DMS114 treated with DMSO at 0.1 percent for 48 hours (cell line): ENCODE measurements around the gene LRRC72.
"Not testable (repeated sequence)": the region's sequence is repeated elsewhere in the genome, so short reads cannot be mapped to it uniquely, and the experiment has no call there.

Experiments
- DNase-seq: peaks from one replicate; lab custom pipeline; 2025; ENCODE audit not compliant: unreplicated experiment; lab: John Stamatoyannopoulos, UW

The LRRC72 gene

DNA sequence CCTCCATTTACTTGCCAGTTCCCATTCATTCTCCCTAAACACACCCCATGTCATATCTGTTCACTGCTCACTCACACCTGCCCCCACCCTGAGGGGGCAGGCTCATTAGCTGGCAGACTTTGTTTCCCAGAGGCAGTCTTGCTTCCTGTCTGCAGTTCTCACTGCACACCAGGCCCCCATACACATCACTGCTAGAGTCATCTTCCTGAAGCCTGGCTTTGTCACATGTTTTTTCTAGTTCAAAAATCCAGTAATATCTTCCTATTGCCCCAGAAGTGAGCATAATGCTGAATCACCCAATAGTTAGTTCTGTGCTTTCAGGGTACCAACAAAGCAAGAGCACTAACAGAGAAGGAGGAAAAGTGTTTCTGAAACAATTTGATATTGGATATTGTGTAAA lies 1.9 kb downstream of the LRRC72 start:
- no peak for DNase-seq

DNA sequence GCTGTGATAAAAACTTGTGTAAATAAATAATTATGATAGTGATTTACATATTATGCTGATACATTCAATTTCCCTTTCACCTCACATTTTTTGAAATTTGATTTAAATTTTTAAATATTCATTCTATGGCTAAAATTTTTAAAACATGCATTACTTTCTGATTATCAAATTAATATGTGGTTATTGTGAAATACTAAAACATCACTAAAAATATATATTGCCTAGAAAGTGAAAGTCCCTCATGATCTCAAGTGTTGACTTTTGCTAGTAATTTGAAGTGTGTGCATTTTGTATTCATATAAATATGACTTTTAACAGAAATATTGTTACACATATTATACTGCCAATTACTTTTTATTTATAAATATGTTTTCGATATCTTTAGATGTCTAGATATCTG lies 3.1 kb downstream of the LRRC72 start:
- DNase-seq = no peak

DNA sequence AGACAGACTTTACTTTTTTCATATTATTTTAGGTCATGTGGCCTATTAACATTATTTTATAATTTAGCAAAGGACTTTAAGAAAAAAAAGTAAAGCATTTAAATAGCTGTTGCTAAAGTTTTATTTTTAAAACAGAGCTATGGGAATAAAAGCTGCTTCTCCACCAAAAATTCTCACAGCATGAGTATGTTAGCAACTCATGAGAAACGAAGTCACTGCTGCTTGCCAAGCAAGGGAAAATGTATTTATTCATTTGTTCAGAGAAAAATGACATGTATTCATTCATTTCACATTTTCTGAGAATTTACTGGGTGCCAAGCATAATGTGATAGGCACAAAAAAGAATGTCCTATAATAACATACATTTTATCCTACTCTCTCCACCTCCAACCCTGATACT lies 5.1 kb downstream of the LRRC72 start:
- DNase-seq = no peak

DNA sequence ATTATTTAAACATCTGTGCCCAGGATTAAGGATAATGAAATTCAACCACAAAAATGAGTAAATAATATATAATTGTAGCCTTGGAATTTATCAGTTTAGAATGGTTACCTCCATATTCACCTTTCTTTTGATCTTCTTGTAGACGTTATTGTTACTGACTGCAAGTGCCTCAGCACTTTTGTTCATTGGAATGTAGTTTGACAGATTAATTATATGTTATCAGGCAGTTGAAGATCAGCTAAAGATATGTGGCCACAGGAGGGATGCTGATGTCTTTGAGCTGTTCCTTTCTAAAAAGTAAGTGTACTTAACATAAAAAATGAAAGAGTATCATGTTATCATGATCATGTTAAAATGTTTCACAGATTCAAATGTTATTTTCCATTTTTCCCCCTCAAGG lies 5.6 kb downstream of the LRRC72 start:
- no peak for DNase-seq

DNA sequence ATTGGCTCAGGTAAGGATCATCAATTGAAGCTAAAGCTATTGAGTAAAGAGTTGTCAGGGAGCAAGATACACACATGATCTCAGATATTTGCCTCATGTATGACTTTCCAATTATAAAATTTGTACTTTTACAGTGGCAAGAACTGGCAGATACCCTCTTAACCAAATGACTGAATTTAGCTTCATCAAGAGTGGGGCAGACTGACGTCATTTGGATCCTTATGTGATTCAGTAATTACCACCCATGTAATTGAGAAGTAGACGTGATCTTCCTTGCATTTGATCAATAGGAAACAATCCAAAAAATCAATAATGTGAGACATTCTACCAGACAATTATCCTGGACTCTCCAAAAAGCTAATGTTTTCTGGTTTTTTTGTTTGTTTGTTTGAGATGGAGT lies 8.9 kb downstream of the LRRC72 start:
- DNase-seq = no peak

DNA sequence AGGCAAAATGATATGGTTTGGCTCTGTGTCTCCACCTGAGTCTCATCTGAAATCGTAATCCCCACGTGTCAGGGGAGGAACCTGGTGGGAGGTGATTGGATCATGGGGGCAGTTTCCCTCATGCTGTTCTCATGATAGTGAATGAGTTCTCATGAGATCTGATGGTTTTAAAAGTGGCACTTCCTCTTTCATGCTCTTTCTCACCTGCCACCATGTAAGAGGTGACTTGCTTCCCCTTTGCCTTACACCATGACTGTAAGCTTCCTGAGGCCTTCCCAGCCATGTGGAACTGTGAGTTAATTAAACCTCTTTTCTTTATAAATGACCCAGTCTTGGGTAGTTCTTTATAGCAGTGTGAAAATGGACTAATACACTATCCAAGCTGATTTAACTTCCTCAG lies 13.9 kb downstream of the LRRC72 start:
- DNase-seq = not testable (repeated sequence)

DNA sequence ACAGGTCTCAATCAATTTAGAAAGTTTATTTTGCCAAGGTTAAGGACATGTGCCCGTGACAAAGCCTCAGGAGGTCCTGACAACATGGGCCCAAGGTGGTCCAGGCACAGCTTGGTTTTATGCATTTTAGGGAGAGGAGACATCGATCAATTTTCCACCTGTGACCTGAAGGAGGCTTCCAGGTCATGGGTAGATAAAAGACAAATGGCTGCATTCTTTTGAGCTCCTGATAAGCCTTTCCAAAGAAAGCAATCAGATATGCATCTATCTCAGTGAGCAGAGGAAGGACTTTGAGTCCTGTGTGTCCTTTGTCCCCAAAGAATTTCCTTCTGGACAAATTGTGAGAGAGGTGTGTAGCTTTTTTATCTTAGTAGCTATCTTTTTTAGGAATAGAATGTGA lies 15.8 kb downstream of the LRRC72 start:
- no peak for DNase-seq

DNA sequence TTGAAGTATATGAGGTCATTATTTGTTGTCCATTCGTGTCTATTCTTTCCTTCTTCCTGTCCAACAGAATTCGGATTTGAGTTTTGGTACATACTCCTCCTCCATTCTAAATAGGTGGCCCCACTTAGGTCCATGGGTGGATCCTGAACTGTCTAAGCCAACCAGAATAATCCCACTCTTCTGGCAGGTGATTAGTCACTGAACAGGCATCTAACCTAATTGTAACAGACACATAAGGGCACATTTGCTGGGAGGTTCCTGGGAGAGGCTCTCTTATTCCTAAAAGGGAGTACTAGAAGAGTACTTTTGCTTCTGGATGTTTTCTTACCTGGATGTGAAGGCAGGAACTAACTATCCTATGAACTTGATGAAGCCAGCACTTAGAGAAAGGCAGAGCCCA lies 16.8 kb downstream of the LRRC72 start:
- no peak for DNase-seq

DNA sequence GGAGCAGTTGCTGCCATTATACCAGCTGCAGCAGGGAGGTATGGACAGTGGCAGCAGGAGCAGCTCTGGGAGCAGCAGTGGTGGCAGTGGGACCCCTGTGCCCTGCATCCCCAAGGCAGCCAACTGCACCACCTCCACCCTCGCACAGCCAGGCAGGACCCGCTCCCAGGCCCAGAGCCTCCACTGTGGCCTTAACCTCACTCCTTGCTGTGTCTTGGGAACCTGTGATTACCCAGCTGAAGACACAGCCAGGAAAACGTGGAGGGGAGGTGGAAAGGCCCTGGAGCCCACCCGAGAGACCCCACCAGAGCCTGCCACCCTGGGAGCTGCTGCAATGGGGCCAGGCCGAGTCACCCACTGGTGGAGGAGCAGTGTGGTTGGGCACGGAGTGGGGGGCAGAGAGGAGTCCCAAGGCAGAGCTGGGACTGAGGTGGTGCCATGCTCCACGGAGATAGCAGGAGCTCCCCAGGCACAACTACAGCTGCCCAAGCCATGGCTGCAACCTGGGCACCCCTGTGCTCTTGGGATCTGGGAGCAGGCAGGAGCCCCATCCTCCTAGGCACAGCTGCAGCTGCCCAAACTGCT lies 20.4 kb downstream of the LRRC72 start:
- no peak for DNase-seq

DNA sequence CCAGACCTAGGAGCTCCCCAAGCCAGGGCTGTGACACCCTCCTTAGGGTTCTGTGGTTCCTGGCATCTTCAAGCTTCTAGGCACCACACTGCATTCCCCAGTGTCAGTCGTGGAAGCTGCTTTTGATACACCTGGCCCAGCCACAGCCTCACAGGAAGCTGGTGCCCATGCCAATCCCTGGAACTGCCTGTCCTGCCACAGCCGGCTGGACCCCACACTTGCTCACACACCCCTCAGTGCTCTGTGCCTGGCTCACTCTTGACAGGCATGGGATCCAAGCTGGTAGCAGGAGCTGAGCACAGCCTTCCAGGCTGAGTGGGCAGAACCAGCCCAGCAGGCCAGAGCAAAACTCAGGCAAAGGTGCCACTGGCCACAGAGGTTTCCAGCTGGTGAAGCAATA lies 21.8 kb downstream of the LRRC72 start:
- no peak for DNase-seq

DNA sequence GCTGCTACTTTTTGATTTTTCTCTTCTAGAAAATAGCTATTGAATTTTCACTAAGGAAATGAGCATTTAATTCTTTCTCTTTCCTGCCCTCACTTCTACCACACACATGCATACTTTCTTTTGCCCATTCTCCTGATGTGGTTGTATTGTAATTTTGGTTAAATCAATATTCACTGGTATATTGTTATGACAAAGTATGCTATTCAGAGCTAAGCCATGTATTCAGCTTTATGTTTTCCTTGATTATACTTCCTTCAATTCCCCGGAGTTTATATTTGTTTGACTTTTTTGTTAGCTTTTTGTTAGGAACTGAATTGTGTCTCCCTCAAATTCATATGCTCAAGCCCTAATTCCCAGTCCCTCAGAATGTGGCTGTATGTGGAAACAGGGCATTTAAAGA lies 24.0 kb downstream of the LRRC72 start:
- no peak for DNase-seq

DNA sequence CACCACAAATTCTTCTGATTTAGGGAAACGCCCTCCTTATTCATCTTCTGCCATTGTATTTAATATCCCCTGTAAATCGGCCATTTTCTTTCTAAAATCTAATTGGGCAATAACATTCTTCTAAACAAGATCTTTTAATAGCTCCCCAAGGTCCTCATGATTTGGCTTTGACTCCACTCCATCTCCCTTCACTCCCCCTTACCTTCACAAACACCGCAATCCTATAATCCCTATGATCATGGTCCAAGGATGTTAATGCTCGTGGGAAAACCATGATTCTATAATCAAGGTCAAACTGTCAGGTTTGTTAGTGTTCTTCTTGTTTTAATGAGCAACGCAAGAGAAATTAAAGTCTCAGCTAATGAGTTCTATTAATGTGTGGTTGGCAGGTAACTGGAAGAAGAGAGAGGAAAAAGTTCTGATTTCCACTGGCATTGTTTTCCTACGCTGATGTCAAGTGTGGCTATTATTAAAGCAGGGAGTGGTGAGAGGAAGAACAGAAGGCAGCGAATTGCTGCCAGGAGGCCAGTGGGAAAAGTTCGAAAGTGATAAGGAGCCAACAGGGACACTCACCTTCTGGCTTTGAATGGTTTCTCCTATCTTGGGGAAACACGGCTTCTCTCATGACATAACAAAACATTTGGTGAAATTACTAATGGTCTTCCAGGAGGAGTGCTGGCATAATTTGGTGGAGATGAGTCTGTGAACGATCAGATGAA lies 28.1 kb downstream of the LRRC72 start:
- no peak for DNase-seq

DNA sequence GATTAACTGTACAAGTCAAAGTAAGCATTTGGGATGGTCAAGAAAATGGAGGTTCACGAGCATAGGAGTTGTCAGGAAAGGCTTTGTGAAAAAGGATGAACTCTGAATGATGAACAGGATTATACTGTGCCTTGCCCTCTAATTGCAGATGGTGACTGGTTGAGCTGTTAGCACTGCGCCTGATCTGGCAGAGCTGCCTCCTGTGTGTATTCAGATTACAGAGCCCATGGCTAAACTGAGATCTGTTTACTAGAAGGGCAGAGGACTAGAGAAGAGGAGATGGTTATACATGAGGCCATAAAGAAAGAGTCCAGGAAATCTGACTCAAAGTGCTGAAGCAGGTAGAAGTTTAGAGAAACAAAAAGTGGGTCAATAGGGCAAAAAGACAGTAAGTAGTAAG lies 29.7 kb downstream of the LRRC72 start:
- DNase-seq = no peak

DNA sequence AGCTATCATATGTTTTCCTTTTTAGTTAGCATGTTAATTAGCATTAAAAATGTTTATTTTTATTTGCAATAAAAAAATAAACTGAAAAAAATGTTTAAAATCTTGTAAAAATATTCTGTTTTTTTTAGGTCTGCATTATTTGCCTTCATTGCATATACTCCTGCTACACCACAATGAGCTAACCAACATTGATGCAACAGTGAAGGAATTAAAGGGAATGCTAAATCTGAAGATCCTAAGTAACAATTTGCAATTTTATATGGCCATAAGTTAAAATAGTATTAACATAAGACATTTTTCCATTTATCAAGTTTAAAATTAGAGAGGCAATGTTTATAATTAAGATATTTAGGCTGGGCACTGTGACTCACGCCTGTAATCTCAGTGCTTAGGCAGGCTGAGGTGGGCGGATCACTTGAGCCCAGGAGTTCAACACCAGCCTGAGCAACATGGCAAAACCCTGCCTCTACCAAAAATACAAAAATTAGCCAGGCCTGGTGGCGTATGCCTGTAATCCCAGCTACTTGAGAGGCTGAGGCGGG lies 32.2 kb downstream of the LRRC72 start:
- no peak for DNase-seq

DNA sequence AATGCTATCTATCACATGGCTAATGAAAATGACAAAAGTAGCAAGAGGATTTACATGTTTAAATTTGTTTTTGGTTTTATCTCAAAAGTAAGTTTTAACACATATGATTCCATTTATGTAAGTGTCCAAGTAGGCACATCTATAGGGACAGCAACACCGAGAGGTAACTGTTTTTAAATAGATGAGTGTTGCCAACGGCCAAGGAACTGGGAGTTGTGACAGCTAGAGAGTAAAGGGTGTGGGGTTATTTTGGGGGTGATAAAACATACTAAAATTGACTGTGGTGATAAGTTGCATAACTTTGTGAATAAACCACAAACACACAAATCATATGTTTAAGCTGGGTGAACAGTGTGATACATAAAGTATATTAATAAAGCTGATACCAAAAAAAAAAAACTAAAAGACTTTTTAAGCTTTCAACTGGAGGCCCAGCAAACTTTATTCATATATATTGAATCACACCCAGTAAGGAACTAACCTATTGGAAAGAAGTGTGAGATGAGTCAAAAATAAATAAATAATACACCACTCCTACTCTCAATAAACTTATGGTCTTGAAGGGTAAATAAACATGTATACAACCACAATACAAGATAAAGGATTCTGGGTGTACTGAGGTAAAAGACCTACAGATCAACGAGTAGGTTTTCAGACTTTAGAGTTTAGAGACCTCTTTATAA lies 33.0 kb downstream of the LRRC72 start:
- DNase-seq = no peak

DNA sequence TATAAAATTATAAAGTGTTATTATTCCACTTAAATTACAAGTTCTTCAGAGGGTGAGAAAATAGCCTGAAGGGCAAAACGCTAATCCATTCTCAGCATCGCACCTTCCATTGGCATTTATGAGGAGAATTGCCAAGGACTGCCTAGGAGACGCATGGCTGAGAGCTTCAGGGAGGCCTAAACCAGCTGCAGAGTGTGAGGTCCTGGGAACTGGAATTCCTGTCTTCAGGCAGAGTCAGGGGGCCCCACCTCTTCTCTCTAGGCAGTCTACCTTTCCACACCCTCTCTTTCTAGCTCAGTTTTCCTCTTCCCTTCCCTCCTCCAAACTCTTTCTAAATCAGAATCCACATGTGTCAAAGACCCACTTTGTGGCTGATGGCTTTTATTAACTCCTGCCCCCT lies 35.3 kb downstream of the LRRC72 start:
- no peak for DNase-seq

DNA sequence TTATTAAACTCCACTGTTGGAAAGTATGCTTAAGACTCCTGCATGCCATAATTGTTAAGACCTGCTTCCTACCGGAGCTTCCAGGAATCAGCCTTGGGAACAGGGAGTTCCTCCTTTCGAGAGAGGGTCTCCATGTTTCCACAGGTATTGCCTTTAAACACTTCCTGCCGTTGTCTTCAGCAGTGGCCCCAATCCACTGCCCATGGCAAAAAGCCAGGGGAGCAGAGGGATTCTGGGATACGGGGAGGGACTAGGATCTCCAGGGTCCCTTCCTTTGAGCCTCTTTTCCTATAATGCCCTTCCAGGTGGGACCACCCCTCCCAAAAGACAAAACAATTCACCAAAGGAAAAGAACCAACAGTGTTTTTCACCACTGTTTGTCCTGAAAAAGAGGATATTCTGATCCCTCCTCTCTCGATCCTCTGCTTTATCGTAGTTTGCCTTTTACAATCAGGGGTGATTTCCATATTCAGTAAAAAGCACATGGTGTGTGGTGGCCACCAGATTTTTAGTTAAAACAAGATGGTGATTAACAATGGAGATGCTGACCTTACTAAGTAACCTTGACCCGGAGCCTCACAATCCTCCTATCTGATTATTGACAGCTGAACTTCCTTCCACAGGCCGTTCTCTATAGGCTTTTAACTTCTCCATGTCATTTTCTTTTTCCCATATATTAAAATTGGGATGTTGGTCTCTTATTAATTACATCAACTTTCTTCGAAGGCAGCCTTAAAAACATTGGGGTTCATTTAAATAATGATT lies 36.0 kb downstream of the LRRC72 start:
- no peak for DNase-seq

DNA sequence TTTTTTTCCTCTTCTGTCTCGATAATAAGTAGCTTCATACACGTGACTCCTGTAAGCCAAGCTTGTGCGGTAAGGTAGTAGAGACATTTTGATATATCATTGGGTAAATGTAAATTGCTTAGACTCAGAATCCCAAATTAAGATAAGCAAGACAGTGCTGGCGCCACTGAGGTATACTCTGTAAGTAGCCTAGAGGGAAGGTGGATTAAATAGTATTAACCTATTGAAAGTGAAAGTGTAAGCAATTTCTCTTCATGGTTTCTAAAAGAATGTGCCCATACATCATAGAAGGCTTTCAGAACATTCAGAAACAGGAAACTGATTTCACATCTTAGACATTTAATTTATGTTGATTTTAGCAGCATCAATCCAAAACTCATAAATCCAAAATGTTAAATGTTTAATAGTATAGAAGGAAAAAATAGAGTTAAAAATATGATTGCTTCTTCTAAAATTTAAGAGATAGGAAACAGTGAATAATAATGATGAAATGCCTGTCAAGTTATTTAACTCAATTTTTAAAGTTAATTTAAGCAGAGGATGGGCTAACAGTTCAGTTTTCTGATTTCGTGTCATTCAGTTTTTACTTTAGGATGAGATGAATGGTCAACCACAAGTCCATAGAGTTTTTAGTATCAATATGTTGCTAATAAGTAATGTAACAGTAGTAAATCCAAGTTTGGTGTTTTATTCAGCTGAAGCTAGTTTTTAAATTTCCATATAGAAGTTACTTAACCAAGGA lies 36.8 kb downstream of the LRRC72 start:
- DNase-seq = no peak

DNA sequence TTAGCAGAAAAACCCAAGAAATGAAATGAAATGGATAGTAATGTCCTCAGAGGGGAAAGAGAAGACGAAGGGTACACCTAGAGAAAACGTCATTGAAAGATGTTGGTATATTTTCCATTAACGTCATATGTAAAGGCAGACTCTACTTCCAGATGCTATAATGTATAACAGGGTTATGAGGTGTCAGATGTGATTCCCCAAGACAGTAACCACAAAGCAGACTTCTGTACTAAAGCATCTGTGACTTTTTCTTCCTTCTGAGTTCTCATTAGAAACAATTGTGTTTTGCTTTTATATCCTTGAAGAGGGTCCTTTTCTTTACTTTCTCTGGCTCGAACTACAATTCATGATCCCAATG lies 37.4 kb downstream of the LRRC72 start:
- DNase-seq = no peak

DNA sequence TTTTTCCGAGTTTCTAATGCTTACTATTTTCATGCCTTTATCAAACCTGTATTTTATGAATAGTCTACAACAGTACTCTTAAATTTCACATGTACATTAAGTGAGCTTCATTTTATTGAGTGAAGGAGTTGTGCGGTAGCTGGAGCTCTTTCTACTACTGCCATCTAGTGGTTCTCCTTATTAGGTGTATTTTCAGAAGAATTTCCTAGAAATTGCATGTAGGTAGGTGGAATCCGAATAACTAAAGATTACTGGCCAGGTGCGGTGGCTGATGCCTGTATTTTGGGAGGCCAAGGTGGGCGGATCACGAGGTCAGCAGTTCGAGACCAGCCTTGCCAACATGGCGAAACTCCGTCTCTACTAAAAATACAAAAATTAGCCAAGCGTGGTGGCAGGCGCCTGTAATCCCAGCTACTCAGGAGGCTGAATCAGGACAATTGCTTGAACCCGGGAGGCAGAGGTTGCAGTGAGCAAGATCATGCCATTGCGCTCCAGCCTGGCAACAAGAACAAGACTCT lies 38.3 kb downstream of the LRRC72 start:
- peak; percentile 62 for DNase-seq

DNA sequence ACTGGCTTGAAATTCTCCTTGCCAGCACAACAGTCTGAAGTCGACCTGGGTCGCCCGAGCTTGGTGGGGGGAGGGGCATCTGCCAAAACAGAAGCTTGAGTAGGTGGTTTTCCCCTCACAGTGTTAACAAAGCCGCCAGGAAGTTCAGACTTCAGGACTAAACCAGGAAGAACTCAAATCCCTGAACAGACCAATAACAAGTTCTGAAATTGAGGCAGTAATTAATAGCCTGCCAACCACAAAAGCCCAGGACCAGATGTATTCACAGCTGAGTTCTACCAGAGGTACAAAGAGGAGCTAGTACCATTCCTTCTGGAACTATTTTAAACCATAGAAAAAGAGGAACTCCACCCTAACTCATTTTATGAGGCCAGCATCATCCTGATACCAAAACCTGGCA lies 45.3 kb downstream of the LRRC72 start:
- DNase-seq = no peak
